Heart left ventricle (tissue), 13 donors: Measurements from ENCODE around the gene HSF5.

Experiments
- POLR2A ChIP-seq, 2 donors: fragments of 450-650 bp; IDR thresholded peaks; one replicate each; pipeline ENCODE4 v1.6.1; 2017; ENCODE audit warnings: antibody characterized with exemption in 2 of 2, mild to moderate bottlenecking in 2 of 2, moderate library complexity in 2 of 2
- TF ChIP-seq, protein P1 (sequence below), 12 donors: fragments of 200-600 bp; sonication (generic) in 4 of 12; IDR thresholded peaks; one replicate each; pipeline versions ENCODE4 v1.5.0 to v1.8.0; 2018 to 2022; ENCODE audit warnings: antibody characterized with exemption in 12 of 12, mild to moderate bottlenecking in 5 of 12
- donor health status: ischemic (EF 13 %, LVEDD 7.1; RV severe dilation, severe dysfunction).
- donor health status: DM: no; HTN: yes; CAD: no.
- donor health status: DM: no; HTN: no; CAD: no.
- donor health status: ischemic (EF 25% LVEDD 6.9; RV normal size, moderate dysfunction).
- donor health status: ischemic (EF 25% LVEDD 5.7; RV mildly dilated, moderate dysfunction).
- donor health status: ischemic (EF 35%, LVEDD 5.7; RV mildly dilated, moderate dysfunction).
- donor health status: nonischemic (EF 11% LVEDD 7.7; RV severe dilation, severe dysfunction).
- donor health status: DM: yes; HTN: yes; CAD: no.
- donor health status: PGD.
- donor health status: ischemic (EF 29% LVEDD 5.4; RV normal size, mild dysfunction).
- donor health status: nonischemic (EF 23%, LVEDD 6.1; RV moderate dilation, normal function).

- TF ChIP-seq, protein P1, sequence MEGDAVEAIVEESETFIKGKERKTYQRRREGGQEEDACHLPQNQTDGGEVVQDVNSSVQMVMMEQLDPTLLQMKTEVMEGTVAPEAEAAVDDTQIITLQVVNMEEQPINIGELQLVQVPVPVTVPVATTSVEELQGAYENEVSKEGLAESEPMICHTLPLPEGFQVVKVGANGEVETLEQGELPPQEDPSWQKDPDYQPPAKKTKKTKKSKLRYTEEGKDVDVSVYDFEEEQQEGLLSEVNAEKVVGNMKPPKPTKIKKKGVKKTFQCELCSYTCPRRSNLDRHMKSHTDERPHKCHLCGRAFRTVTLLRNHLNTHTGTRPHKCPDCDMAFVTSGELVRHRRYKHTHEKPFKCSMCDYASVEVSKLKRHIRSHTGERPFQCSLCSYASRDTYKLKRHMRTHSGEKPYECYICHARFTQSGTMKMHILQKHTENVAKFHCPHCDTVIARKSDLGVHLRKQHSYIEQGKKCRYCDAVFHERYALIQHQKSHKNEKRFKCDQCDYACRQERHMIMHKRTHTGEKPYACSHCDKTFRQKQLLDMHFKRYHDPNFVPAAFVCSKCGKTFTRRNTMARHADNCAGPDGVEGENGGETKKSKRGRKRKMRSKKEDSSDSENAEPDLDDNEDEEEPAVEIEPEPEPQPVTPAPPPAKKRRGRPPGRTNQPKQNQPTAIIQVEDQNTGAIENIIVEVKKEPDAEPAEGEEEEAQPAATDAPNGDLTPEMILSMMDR (IDR thresholded peaks at IDR 0.05): no peak
- no peak for TF ChIP-seq POLR2A (IDR thresholded peaks at IDR 0.05)
Measured at GRCh38 chr17:58379511-58379824, 108.7 kb downstream of the HSF5 start.
